Measurements from ENCODE around the gene GAB2. TPM values are rescaled to one million over a fixed set of nuclear protein-coding genes. Genes with fewer than 3 reads are reported as not detected.
A peak's percentile ranks its signal among the peaks of the same experiment; 100 is the strongest.

GAB2 gene
- polyA plus RNA-seq, 2 of the 4 experiments (the other 2 are of a cell fraction) = 2.8 to 4.7 TPM

DNA sequence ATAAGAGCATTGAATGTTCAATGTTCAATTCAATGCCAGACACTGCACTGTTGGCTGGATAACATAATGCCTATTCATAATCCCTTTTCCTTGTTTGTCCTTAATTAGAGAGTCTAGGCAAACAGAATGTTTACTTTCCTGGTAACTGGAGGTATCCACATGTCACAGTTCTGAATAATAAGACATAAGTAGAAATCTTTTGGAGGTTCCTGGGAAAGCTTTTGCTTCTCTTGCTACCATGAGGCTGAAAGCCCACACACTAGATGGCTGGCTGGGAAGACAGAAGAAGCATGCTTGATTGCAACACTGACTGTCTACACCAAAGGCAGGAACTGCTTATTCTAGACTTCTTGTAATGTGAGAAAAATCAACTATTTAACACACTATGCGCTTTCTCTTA, 79.5 kb downstream of the GAB2 start:
- ChIA-PET POLR2A (no interaction called here), CTCF (no interaction called here)
- H3K4me3 ChIP-seq = no peak overlapping the region
- WGBS (ENCODE audit: missing lambda C conversion rate) = 88% methylated on average over 1 of the region's 1 CpG
- DNase-seq (ENCODE audit: low read depth in 1 of 2, low spot score in 1 of 2) (no peak), ATAC-seq (peak in 1 of 2 experiments; percentile 29; a peak in 1 of 6 replicates), FAIRE-seq (no peak)
- H3K4me2 ChIP-seq = no peak overlapping the region
- peaks cover 4% of the 10 kb centered on the region; the same call in 1 of the 3 replicates for H3K9me3 ChIP-seq
- no peak for TF ChIP-seq RNF2 (IDR thresholded peaks at IDR 0.05; ENCODE audit: borderline replicate concordance, low read depth)
- no peak for TF ChIP-seq ESRRA (IDR thresholded peaks at IDR 0.05; ENCODE audit: borderline replicate concordance, low read length)
- H3K4me1 ChIP-seq = 0 out of 3 replicates have a peak, but pooled peaks cover 3% of the 10 kb centered on the region
- no peak overlapping the region for H3K27ac ChIP-seq

- H3K27ac ChIP-seq = no peak overlapping the region
- ChIA-PET POLR2A (no interaction called here), CTCF (no interaction called here)
- TF ChIP-seq, protein P1, sequence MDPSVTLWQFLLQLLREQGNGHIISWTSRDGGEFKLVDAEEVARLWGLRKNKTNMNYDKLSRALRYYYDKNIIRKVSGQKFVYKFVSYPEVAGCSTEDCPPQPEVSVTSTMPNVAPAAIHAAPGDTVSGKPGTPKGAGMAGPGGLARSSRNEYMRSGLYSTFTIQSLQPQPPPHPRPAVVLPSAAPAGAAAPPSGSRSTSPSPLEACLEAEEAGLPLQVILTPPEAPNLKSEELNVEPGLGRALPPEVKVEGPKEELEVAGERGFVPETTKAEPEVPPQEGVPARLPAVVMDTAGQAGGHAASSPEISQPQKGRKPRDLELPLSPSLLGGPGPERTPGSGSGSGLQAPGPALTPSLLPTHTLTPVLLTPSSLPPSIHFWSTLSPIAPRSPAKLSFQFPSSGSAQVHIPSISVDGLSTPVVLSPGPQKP (IDR thresholded peaks at IDR 0.05; ENCODE audit: low read depth, low read length) = no peak
- TF ChIP-seq, protein P2, sequence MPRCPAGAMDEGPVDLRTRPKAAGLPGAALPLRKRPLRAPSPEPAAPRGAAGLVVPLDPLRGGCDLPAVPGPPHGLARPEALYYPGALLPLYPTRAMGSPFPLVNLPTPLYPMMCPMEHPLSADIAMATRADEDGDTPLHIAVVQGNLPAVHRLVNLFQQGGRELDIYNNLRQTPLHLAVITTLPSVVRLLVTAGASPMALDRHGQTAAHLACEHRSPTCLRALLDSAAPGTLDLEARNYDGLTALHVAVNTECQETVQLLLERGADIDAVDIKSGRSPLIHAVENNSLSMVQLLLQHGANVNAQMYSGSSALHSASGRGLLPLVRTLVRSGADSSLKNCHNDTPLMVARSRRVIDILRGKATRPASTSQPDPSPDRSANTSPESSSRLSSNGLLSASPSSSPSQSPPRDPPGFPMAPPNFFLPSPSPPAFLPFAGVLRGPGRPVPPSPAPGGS (IDR thresholded peaks at IDR 0.05) = no peak
- TF ChIP-seq TFCP2L1 (CRISPR knock-in tag; IDR thresholded peaks at IDR 0.05) (no peak), MAX (IDR thresholded peaks at IDR 0.05) (no peak), ESRRA (IDR thresholded peaks at IDR 0.05; ENCODE audit: borderline replicate concordance, low read length) (no peak)
- H3K4me1 ChIP-seq = 0 out of 3 replicates have a peak, but pooled peaks cover 3% of the 10 kb centered on the region
- WGBS (ENCODE audit: missing lambda C conversion rate) = 64% methylated on average over 2 of the region's 2 CpGs
- no peak for DNase-seq (ENCODE audit: low read depth in 1 of 2, low spot score in 1 of 2)
- FAIRE-seq = no peak
- H3K4me3 ChIP-seq = no peak overlapping the region
- no peak overlapping the region for H3K4me2 ChIP-seq
- no peak for ATAC-seq
- H3K9me3 ChIP-seq = peaks cover 4% of the 10 kb centered on the region; the same call in 1 of the 3 replicates
Measured at GRCh38 chr11:78337554-78337924, 80.1 kb downstream of the GAB2 start.

DNA sequence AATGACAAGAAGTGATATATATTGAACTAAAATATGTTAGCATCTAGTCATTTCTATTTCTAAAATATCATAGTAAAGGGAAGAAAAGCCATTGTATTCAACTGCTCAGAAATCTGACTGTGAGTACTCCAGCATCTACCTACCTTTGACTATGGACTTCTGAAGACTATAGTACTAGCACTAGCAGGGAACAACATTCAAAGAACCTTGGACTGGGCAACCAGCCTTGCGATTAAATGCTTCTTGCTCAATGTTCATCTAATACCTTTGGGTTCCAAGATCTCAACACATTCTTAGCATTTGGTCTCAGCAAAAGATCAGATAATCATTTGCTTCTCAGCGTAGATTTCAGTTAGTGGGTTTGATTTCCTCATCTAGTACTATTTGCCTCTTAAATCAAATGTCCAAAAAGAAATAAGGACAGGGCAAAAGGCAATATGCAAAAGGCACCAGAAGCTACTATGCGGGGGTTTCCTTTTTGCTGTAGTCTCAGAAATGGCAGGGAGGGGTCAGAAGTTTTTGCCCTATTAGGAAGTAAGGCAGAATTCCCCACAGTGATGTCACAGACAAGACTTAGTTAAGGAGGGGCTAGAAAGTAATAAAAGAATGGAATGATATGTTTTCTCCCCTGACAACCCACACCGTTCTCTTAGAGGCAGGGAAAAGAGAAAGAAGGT, 80.6 kb downstream of the GAB2 start:
- no peak overlapping the region for H3K27ac ChIP-seq
- no peak overlapping the region for H3K4me2 ChIP-seq
- CTCF ChIA-PET = no interaction called here
- 91% methylated on average over 4 of the region's 4 CpGs for whole genome bisulfite sequencing (ENCODE audit: missing lambda C conversion rate)
- TF ChIP-seq HEYL (CRISPR knock-in tag; IDR thresholded peaks at IDR 0.05) = no peak
- TF ChIP-seq EP300 (IDR thresholded peaks at IDR 0.05) = no peak
- no peak for TF ChIP-seq EHF (CRISPR knock-in tag; IDR thresholded peaks at IDR 0.05)
- no peak for TF ChIP-seq E2F6 (IDR thresholded peaks at IDR 0.05; ENCODE audit: borderline replicate concordance, low read depth)
- TF ChIP-seq TFCP2L1 (CRISPR knock-in tag; IDR thresholded peaks at IDR 0.05) = no peak
- no peak for TF ChIP-seq TP53 (CRISPR knock-in tag; IDR thresholded peaks at IDR 0.05)
- no peak for TF ChIP-seq MAZ (IDR thresholded peaks at IDR 0.05; ENCODE audit: borderline replicate concordance, low read depth, low read length)
- no peak for TF ChIP-seq PBX3 (IDR thresholded peaks at IDR 0.05)
- no peak for TF ChIP-seq MAX (IDR thresholded peaks at IDR 0.05)
- TF ChIP-seq FOXS1 (CRISPR knock-in tag; IDR thresholded peaks at IDR 0.05) = no peak
- TF ChIP-seq POLR2AphosphoS2 (conservative IDR thresholded peaks at IDR 0.05; ENCODE audit: low read length) = no peak
- no peak for TF ChIP-seq CHD2 (IDR thresholded peaks at IDR 0.05; ENCODE audit: low read length, partially characterized antibody)
- TF ChIP-seq HMGXB4 (CRISPR knock-in tag; IDR thresholded peaks at IDR 0.05; ENCODE audit: borderline replicate concordance) = no peak
- H3K4me3 ChIP-seq = no peak overlapping the region
- FAIRE-seq = no peak
- no peak for DNase-seq (ENCODE audit: low read depth in 1 of 2, low spot score in 1 of 2)
- POLR2A ChIA-PET = no interaction called here
- H3K4me1 ChIP-seq = 0 out of 3 replicates have a peak, but pooled peaks cover 3% of the 10 kb centered on the region
- ATAC-seq = no peak
- peaks cover 4% of the 10 kb centered on the region; the same call in 1 of the 3 replicates for H3K9me3 ChIP-seq
